ENCODE results near the gene TAP2.

GRCh38 chr6:32816746-32817204 is 21.8 kb downstream of the TAP2 start, which contains the start of gene HLA-DOB:
- no peak for TF ChIP-seq POLR2A (IDR thresholded peaks at IDR 0.05)
- TF ChIP-seq, protein P1, sequence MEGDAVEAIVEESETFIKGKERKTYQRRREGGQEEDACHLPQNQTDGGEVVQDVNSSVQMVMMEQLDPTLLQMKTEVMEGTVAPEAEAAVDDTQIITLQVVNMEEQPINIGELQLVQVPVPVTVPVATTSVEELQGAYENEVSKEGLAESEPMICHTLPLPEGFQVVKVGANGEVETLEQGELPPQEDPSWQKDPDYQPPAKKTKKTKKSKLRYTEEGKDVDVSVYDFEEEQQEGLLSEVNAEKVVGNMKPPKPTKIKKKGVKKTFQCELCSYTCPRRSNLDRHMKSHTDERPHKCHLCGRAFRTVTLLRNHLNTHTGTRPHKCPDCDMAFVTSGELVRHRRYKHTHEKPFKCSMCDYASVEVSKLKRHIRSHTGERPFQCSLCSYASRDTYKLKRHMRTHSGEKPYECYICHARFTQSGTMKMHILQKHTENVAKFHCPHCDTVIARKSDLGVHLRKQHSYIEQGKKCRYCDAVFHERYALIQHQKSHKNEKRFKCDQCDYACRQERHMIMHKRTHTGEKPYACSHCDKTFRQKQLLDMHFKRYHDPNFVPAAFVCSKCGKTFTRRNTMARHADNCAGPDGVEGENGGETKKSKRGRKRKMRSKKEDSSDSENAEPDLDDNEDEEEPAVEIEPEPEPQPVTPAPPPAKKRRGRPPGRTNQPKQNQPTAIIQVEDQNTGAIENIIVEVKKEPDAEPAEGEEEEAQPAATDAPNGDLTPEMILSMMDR (IDR thresholded peaks at IDR 0.05), result no peak

Measured in lower leg skin (tissue), 3 donors.